ENCODE results near the gene POLR1A.

POLR1A gene

GRCh38 chr2:86064006-86064405 is 41.7 kb downstream of the POLR1A start:
- peak; percentile 49 for DNase-seq (ENCODE audit: low spot score)

- DNase-seq (ENCODE audit: low spot score): peak; percentile 33
These were observed 43.6 kb downstream of the POLR1A start for GRCh38 chr2:86062043-86062442.

GRCh38 chr2:86056590-86057331 is 48.9 kb downstream of the POLR1A start:
- DNase-seq (ENCODE audit: low spot score): no peak

GRCh38 chr2:86055314-86055713 is 50.4 kb downstream of the POLR1A start:
- DNase-seq (ENCODE audit: low spot score): no peak

GRCh38 chr2:86054535-86055082 is 51.1 kb downstream of the POLR1A start:
- DNase-seq (ENCODE audit: low spot score): peak; percentile 61

- DNase-seq (ENCODE audit: low spot score): no peak
These were observed 52.5 kb downstream of the POLR1A start for GRCh38 chr2:86053166-86053565.

- DNase-seq (ENCODE audit: low spot score): no peak
These were observed 53.0 kb downstream of the POLR1A start for GRCh38 chr2:86052676-86053075.

- no peak for DNase-seq (ENCODE audit: low spot score)
These were observed 53.4 kb downstream of the POLR1A start for GRCh38 chr2:86052265-86052664.

- DNase-seq (ENCODE audit: low spot score): no peak
These were observed 55.4 kb downstream of the POLR1A start for GRCh38 chr2:86050301-86050700.

- no peak for DNase-seq (ENCODE audit: low spot score)
These were observed 56.2 kb downstream of the POLR1A start for GRCh38 chr2:86049529-86049928.

- no peak for DNase-seq (ENCODE audit: low spot score)
These were observed 56.8 kb downstream of the POLR1A start for GRCh38 chr2:86048888-86049287.

- no peak for DNase-seq (ENCODE audit: low spot score)
These were observed 57.3 kb downstream of the POLR1A start for GRCh38 chr2:86048383-86048701.

GRCh38 chr2:86047575-86048382 is 57.9 kb downstream of the POLR1A start:
- no peak for DNase-seq (ENCODE audit: low spot score)

- no peak for DNase-seq (ENCODE audit: low spot score)
These were observed 60.1 kb downstream of the POLR1A start for GRCh38 chr2:86045541-86045940.

GRCh38 chr2:86044614-86045013 is 61.1 kb downstream of the POLR1A start:
- DNase-seq (ENCODE audit: low spot score): no peak

GRCh38 chr2:86044045-86044444 is 61.6 kb downstream of the POLR1A start:
- DNase-seq (ENCODE audit: low spot score): no peak

- DNase-seq (ENCODE audit: low spot score): no peak
These were observed 63.2 kb downstream of the POLR1A start for GRCh38 chr2:86042256-86043168.

GRCh38 chr2:86039963-86040655 is 65.6 kb downstream of the POLR1A start:
- DNase-seq (ENCODE audit: low spot score): no peak

- no peak for DNase-seq (ENCODE audit: low spot score)
These were observed 66.3 kb downstream of the POLR1A start for GRCh38 chr2:86039178-86039962.

- DNase-seq (ENCODE audit: low spot score): peak; percentile 60
These were observed 67.2 kb downstream of the POLR1A start for GRCh38 chr2:86038291-86039081.

Data from GM03348 (cell line).